GM19193 (cell line): ENCODE results near the gene SMARCA2.

Experiments
- POLR2A ChIP-seq: IDR thresholded peaks from 4 replicates; pipeline ENCODE4 v1.6.1; 2011; ENCODE audit not compliant: insufficient read depth, insufficient read length; ENCODE audit errors: extremely low read depth

Gene SMARCA2

GRCh38 chr9:2233274-2233673 is 218.1 kb downstream of the SMARCA2 start:
- no peak for TF ChIP-seq POLR2A

- TF ChIP-seq POLR2A, result no peak
Measured at GRCh38 chr9:2234371-2234893, 219.3 kb downstream of the SMARCA2 start.

GRCh38 chr9:2235623-2236022 is 220.5 kb downstream of the SMARCA2 start:
- TF ChIP-seq POLR2A, result no peak

GRCh38 chr9:2236850-2237249 is 221.7 kb downstream of the SMARCA2 start:
- no peak for TF ChIP-seq POLR2A

GRCh38 chr9:2241461-2241835 is 226.3 kb downstream of the SMARCA2 start:
- no peak for TF ChIP-seq POLR2A

GRCh38 chr9:2241836-2242741 is 226.9 kb downstream of the SMARCA2 start:
- peak; percentile 48 for TF ChIP-seq POLR2A

GRCh38 chr9:2242831-2243330 is 227.7 kb downstream of the SMARCA2 start:
- no peak for TF ChIP-seq POLR2A
